B cell (primary cell): ENCODE measurements around the gene DIPK1B. TPM values are rescaled to one million over a fixed set of nuclear protein-coding genes. Genes with fewer than 3 reads are reported as not detected.

Experiments used
- ATAC-seq: fragments of 200-7000 bp; cut with Tn5 transposase; one replicate; pipeline ENCODE4 v1.10.0; 2021; ENCODE audit warnings: low read depth, mild to moderate bottlenecking, moderate number of reproducible peaks, moderate library complexity
- CTCF ChIA-PET: fragments of 350-600 bp; sonication (Branson Sonifier 250); formaldehyde crosslinking; loops from one replicate; lab custom pipeline; 2021; ENCODE audit warnings: antibody characterized with exemption, inconsistent platforms; lab: Charles Lee
- POLR2A ChIA-PET: fragments of 350-600 bp; sonication (Branson Sonifier 250); formaldehyde crosslinking; loops from one replicate; lab custom pipeline; 2021; ENCODE audit warnings: antibody characterized with exemption; lab: Charles Lee
- DNase-seq: peaks from one replicate; pipeline ENCODE4 v3.0.0; 2013
- H2AFZ ChIP-seq: 2 replicates; pipeline ENCODE4 v1.6.1; 2012; ENCODE audit warnings: mild to moderate bottlenecking, low read depth, low read length; ENCODE audit not compliant: insufficient read depth, poor library complexity, severe bottlenecking
- H3K27ac ChIP-seq, 2 donors: 1 replicate in 1 of 2; 2 replicates in 1 of 2; pipeline ENCODE4 v1.5.1; 2012 to 2013; ENCODE audit warnings: low read length in 2 of 2, mild to moderate bottlenecking in 2 of 2, moderate library complexity in 1 of 2
- H3K27me3 ChIP-seq, 4 experiments: fragments of 200-600 bp in 1 of 4; sonication (generic) in 1 of 4; replicated peaks in 1 of 4; 1 replicate in 2 of 4; 2 replicates in 2 of 4; pipeline versions ENCODE4 v1.6.1 to v1.7.0; 2013 to 2016; ENCODE audit warnings: low read length in 3 of 4, mild to moderate bottlenecking in 2 of 4, mixed read lengths in 1 of 4, moderate library complexity in 1 of 4; ENCODE audit not compliant: insufficient read depth in 4 of 4, control insufficient read depth in 3 of 4; ENCODE audit errors: control extremely low read depth in 1 of 4
- H3K36me3 ChIP-seq, 2 experiments: replicated peaks in 1 of 2; 1 replicate in 1 of 2; 2 replicates in 1 of 2; pipeline versions ENCODE4 v1.6.1 to v1.7.1; 2013; ENCODE audit warnings: low read length in 1 of 2; ENCODE audit not compliant: insufficient read depth in 2 of 2, control insufficient read depth in 1 of 2; ENCODE audit errors: control extremely low read depth in 1 of 2, extremely low read depth in 1 of 2
- H3K4me1 ChIP-seq, 2 donors: fragments of 200-600 bp in 1 of 2; sonication (generic) in 1 of 2; 1 replicate in 1 of 2; 2 replicates in 1 of 2; pipeline versions ENCODE4 v1.5.1 to v1.6.1; 2013 to 2017; ENCODE audit warnings: low read length in 2 of 2; ENCODE audit not compliant: control insufficient read depth in 2 of 2, insufficient read depth in 2 of 2
- H3K4me2 ChIP-seq: replicated peaks from 2 replicates; pipeline ENCODE3; 2012; ENCODE audit warnings: mild to moderate bottlenecking, low read depth, low read length; ENCODE audit not compliant: poor library complexity, severe bottlenecking
- H3K4me3 ChIP-seq, 5 experiments: fragments of 200-600 bp in 1 of 5; sonication (generic) in 1 of 5; 1 replicate in 3 of 5; 2 replicates in 2 of 5; pipeline versions ENCODE4 v1.5.1 to v1.7.0; 2011 to 2016; ENCODE audit warnings: low read length in 4 of 5, mild to moderate bottlenecking in 4 of 5, low read depth in 2 of 5, control low read depth in 1 of 5, moderate library complexity in 1 of 5; ENCODE audit not compliant: insufficient read depth in 1 of 5; ENCODE audit errors: control extremely low read depth in 1 of 5, extremely low read depth in 1 of 5
- H3K79me2 ChIP-seq: fragments of 200-600 bp; sonication (generic); one replicate; pipeline ENCODE4 v1.6.0; 2016; ENCODE audit warnings: low read length; ENCODE audit not compliant: control insufficient read depth, insufficient read depth
- H3K9ac ChIP-seq: fragments of 200-600 bp; sonication (generic); 2 replicates; pipeline ENCODE4 v1.6.1; 2017; ENCODE audit warnings: mild to moderate bottlenecking, low read length, moderate library complexity
- H3K9me3 ChIP-seq, 3 donors: one replicate each; pipeline versions ENCODE4 v1.6.1 to v1.7.1; 2013; ENCODE audit warnings: low read length in 2 of 3; ENCODE audit not compliant: control insufficient read depth in 2 of 3, insufficient read depth in 1 of 3; ENCODE audit errors: control extremely low read depth in 1 of 3
- H4K20me1 ChIP-seq: 2 replicates; pipeline ENCODE4 v1.6.0; 2012; ENCODE audit warnings: mild to moderate bottlenecking, low read length; ENCODE audit not compliant: insufficient read depth, control insufficient read depth, poor library complexity, severe bottlenecking
- H3K27ac Mint-ChIP-seq: one replicate; pipeline ENCODE4 v1.8.0; 2021; ENCODE audit warnings: mixed read lengths
- H3K27me3 Mint-ChIP-seq: one replicate; pipeline ENCODE4 v1.8.0; 2021; ENCODE audit warnings: mixed read lengths
- H3K4me1 Mint-ChIP-seq: one replicate; pipeline ENCODE4 v1.8.0; 2021; ENCODE audit warnings: mixed read lengths
- H3K4me3 Mint-ChIP-seq: one replicate; pipeline ENCODE4 v1.8.0; 2021; ENCODE audit warnings: mixed read lengths
- H3K9me3 Mint-ChIP-seq: one replicate; pipeline ENCODE4 v1.8.0; 2022; ENCODE audit warnings: mixed read lengths; ENCODE audit not compliant: insufficient read depth
- EZH2 ChIP-seq: IDR thresholded peaks from 2 replicates; pipeline ENCODE4 v1.6.1; 2012; ENCODE audit warnings: borderline replicate concordance, low read depth, mild to moderate bottlenecking, moderate library complexity, low read length; ENCODE audit not compliant: insufficient read depth, poor library complexity, severe bottlenecking
- WGBS: methylation state at CpG from one replicate; pipeline ENCODE4 v1.1.5; 2013; ENCODE audit warnings: missing lambda C conversion rate; ENCODE audit not compliant: insufficient coverage; 5-methylcytosine and 5-hydroxymethylcytosine counted together
- intact Hi-C: fragments of 100-400 bp; cut with micrococcal nuclease; formaldehyde crosslinking; loops from one replicate; pipeline ENCODE4 v1.10.0; 2022
- polyA plus RNA-seq: library from polyadenylated mRNA; depleted of rRNA; stranded (reverse); fragments of >200 nt; gene quantifications from 2 replicates; pipeline ENCODE4 v1.2.3, GENCODE V29; 2012
- small RNA-seq: library from RNA; depleted of rRNA; stranded (forward); fragments of <200 nt; gene quantifications from one replicate; pipeline ENCODE3, GENCODE V24; 2012; ENCODE audit warnings: low replicate concordance, low read depth; ENCODE audit not compliant: insufficient read length
- total RNA-seq, 2 donors: library from RNA; stranded (reverse); fragments of 120-200 nt in 1 of 2; gene quantifications; 1 replicate in 1 of 2; 2 replicates in 1 of 2; pipeline versions ENCODE4 v1.2.3 to v1.2.4, GENCODE V29; 2013 to 2022
- TF ChIP-seq, protein P1 (sequence below): fragments of 200-600 bp; IDR thresholded peaks from one replicate; pipeline ENCODE4 v1.8.0; 2022; ENCODE audit warnings: antibody characterized with exemption, mild to moderate bottlenecking

Gene DIPK1B
- total and polyA plus RNA-seq, 2 donors (not counting 1 experiment from before 2014, with no cell fraction given): 9.6 TPM

DNA sequence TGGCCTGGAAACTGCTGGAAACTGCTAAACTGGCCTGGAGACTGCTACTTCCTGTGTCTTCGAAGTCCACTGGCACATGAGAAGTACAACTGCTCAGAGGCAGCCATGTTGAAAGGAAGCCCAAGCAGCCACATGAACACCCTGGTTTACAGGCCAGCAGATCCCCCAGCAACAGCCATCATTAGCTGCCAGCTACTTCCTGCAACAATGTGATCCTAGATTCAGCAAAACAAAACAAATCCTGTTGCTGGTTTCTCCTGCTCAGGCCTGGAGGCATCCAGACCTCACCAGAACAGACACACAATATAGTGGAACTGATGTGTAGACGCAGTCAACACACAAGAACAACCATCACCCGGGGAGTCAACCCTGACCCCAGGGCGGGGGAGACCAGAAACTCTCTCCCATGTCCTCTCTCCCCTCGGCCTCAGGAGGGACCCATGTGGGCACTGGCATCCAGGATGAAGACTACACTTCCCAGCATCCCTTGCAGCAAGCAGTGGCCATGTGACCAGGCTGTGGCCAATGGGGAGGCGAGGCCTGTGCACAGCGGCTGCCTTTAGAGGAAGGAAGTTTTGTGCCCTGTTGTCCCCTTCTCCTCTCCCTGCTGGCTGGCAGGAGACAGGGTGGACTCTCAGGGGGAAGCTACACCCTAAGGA lies 61.1 kb downstream of the DIPK1B start:
- Histone ChIP-seq H4K20me1 (no peaks in the 10 kb centered on the region), H3K4me3 (no peak overlapping the region), H3K9ac (no peak overlapping the region), H3K27me3 (peaks cover 0 to 5% (median 2%) of the 10 kb centered on the region in 4 experiments), H3K9me3 (peaks cover 0 to 10% (median 6%) of the 10 kb centered on the region in 3 donors), H2AFZ (peak overlapping the region; percentile 67), H3K4me1 (peaks cover 7 to 11% of the 10 kb centered on the region in 2 donors), H3K4me2 (peak overlapping the region; percentile 34), H3K27ac (no peak overlapping the region), H3K36me3 (no peaks in the 10 kb centered on the region), H3K79me2 (no peaks in the 10 kb centered on the region)
- intact Hi-C loops: no loop called here
- H3K9me3 Mint-ChIP-seq: peaks cover 6% of the 10 kb centered on the region
- H3K4me3 Mint-ChIP-seq: no peak overlapping the region
- no peak for TF ChIP-seq EZH2
- TF ChIP-seq, protein P1, sequence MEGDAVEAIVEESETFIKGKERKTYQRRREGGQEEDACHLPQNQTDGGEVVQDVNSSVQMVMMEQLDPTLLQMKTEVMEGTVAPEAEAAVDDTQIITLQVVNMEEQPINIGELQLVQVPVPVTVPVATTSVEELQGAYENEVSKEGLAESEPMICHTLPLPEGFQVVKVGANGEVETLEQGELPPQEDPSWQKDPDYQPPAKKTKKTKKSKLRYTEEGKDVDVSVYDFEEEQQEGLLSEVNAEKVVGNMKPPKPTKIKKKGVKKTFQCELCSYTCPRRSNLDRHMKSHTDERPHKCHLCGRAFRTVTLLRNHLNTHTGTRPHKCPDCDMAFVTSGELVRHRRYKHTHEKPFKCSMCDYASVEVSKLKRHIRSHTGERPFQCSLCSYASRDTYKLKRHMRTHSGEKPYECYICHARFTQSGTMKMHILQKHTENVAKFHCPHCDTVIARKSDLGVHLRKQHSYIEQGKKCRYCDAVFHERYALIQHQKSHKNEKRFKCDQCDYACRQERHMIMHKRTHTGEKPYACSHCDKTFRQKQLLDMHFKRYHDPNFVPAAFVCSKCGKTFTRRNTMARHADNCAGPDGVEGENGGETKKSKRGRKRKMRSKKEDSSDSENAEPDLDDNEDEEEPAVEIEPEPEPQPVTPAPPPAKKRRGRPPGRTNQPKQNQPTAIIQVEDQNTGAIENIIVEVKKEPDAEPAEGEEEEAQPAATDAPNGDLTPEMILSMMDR: no peak
- ChIA-PET CTCF (no interaction called here), POLR2A (no interaction called here)
- 60% methylated on average over 6 of the region's 7 CpGs for WGBS
- H3K27ac Mint-ChIP-seq: no peak overlapping the region
- peak; percentile 85 for ATAC-seq
- peak; percentile 69 for DNase-seq
- H3K27me3 Mint-ChIP-seq: peaks cover 18% of the 10 kb centered on the region
- peaks cover 13% of the 10 kb centered on the region for H3K4me1 Mint-ChIP-seq

Small RNA genes lying within 50 kb of the gene (small RNA-seq; reads per million reads assigned to genes)
- gene MIR126 (98.5 reads per million, percentile 94 among the genes with 10 or more reads in this experiment), gene MIR6722 (not detected)

Other genes starting within 250 kb of the DIPK1B start
- 73.4 and 79.5 TPM in 2 replicates for gene SEC16A, start 229.5 kb upstream of the DIPK1B start, total RNA-seq
- gene SEC16A, start 229.5 kb upstream of the DIPK1B start, polyA plus RNA-seq: 31.7 and 41.6 TPM in 2 replicates
- 38.5 and 40.6 TPM in 2 replicates for gene NOTCH1, start 166.5 kb upstream of the DIPK1B start, total RNA-seq
- gene NOTCH1, start 166.5 kb upstream of the DIPK1B start, polyA plus RNA-seq: 16.6 and 19.6 TPM in 2 replicates
- gene EGFL7, start 49.7 kb upstream of the DIPK1B start, total RNA-seq: 0.34 TPM in 1 of 2 replicates, not detected in the other
- 0.13 TPM in 1 of 2 replicates, not detected in the other for gene EGFL7, start 49.7 kb upstream of the DIPK1B start, polyA plus RNA-seq
- gene AGPAT2, start 25.1 kb upstream of the DIPK1B start, total RNA-seq: 25.1 and 32.7 TPM in 2 replicates
- 28.4 and 30.8 TPM in 2 replicates for gene AGPAT2, start 25.1 kb upstream of the DIPK1B start, polyA plus RNA-seq
- gene LCN10, start 30.4 kb downstream of the DIPK1B start, total RNA-seq: 70.7 and 76.3 TPM in 2 replicates
- gene LCN10, start 30.4 kb downstream of the DIPK1B start, polyA plus RNA-seq: 85.1 and 93.0 TPM in 2 replicates
- not detected in 2 replicates for gene LCN6, start 36.0 kb downstream of the DIPK1B start, total RNA-seq
- gene LCN6, start 36.0 kb downstream of the DIPK1B start, polyA plus RNA-seq: 0.18 and 0.52 TPM in 2 replicates
- gene LCN8, start 45.7 kb downstream of the DIPK1B start, total RNA-seq: 59.7 and 60.9 TPM in 2 replicates
- 2.8 and 4.1 TPM in 2 replicates for gene LCN8, start 45.7 kb downstream of the DIPK1B start, polyA plus RNA-seq
- gene LCN15, start 51.9 kb downstream of the DIPK1B start, total RNA-seq: not detected in 2 replicates
- not detected in 2 replicates for gene LCN15, start 51.9 kb downstream of the DIPK1B start, polyA plus RNA-seq
- gene TMEM141, start 78.8 kb downstream of the DIPK1B start, total RNA-seq: 35.7 and 39.1 TPM in 2 replicates
- gene TMEM141, start 78.8 kb downstream of the DIPK1B start, polyA plus RNA-seq: 32.4 and 60.8 TPM in 2 replicates
- gene CCDC183, start 83.8 kb downstream of the DIPK1B start, total RNA-seq: 1.0 and 1.8 TPM in 2 replicates
- gene CCDC183, start 83.8 kb downstream of the DIPK1B start, polyA plus RNA-seq: 4.0 and 4.9 TPM in 2 replicates
- gene RABL6, start 95.4 kb downstream of the DIPK1B start, total RNA-seq: 70.5 and 72.3 TPM in 2 replicates
- 32.2 and 33.6 TPM in 2 replicates for gene RABL6, start 95.4 kb downstream of the DIPK1B start, polyA plus RNA-seq
- gene AJM1, start 129.9 kb downstream of the DIPK1B start, total RNA-seq: 2.3 and 2.9 TPM in 2 replicates
- 1.2 and 1.7 TPM in 2 replicates for gene AJM1, start 129.9 kb downstream of the DIPK1B start, polyA plus RNA-seq
- 33.1 and 36.5 TPM in 2 replicates for gene PHPT1, start 136.8 kb downstream of the DIPK1B start, total RNA-seq
- gene PHPT1, start 136.8 kb downstream of the DIPK1B start, polyA plus RNA-seq: 21.9 and 37.2 TPM in 2 replicates
- gene MAMDC4, start 139.8 kb downstream of the DIPK1B start, total RNA-seq: 5.4 and 7.6 TPM in 2 replicates
- 5.3 and 6.8 TPM in 2 replicates for gene MAMDC4, start 139.8 kb downstream of the DIPK1B start, polyA plus RNA-seq
- gene EDF1, start 153.7 kb downstream of the DIPK1B start, total RNA-seq: 259 and 261 TPM in 2 replicates
- 317 and 360 TPM in 2 replicates for gene EDF1, start 153.7 kb downstream of the DIPK1B start, polyA plus RNA-seq
- 54.5 and 55.4 TPM in 2 replicates for gene TRAF2, start 173.9 kb downstream of the DIPK1B start, total RNA-seq
- 25.5 and 35.5 TPM in 2 replicates for gene TRAF2, start 173.9 kb downstream of the DIPK1B start, polyA plus RNA-seq
- 99.6 and 102 TPM in 2 replicates for gene FBXW5, start 232.2 kb downstream of the DIPK1B start, total RNA-seq
- gene FBXW5, start 232.2 kb downstream of the DIPK1B start, polyA plus RNA-seq: 156 and 195 TPM in 2 replicates
- gene C8G, start 232.7 kb downstream of the DIPK1B start, total RNA-seq: 1.7 and 2.8 TPM in 2 replicates
- gene C8G, start 232.7 kb downstream of the DIPK1B start, polyA plus RNA-seq: 0.65 and 2.8 TPM in 2 replicates
- gene LCN12, start 239.7 kb downstream of the DIPK1B start, total RNA-seq: 1.9 and 2.6 TPM in 2 replicates
- 1.5 and 2.4 TPM in 2 replicates for gene LCN12, start 239.7 kb downstream of the DIPK1B start, polyA plus RNA-seq